Thoracic aorta (tissue), 2 donors: ENCODE results near the gene LHX1. TPM values are rescaled to one million over a fixed set of nuclear protein-coding genes. Genes with fewer than 3 reads are reported as not detected.

ENCODE experiments used
- ATAC-seq: fragments of 150-250 bp; one replicate; pipeline ENCODE4 v1.8.0; 2017; ENCODE audit warnings: low read depth; ENCODE audit not compliant: insufficient number of reproducible peaks, low FRiP score
- DNase-seq: peaks from one replicate; pipeline ENCODE4 v3.0.0-alpha.2; 2020; ENCODE audit warnings: low spot score
- H3K27ac ChIP-seq, 2 donors: fragments of 200-600 bp; sonication (generic); 1 replicate in 1 of 2; 2 replicates in 1 of 2; pipeline ENCODE4 v1.5.1; 2016; ENCODE audit warnings: mild to moderate bottlenecking in 2 of 2, moderate library complexity in 2 of 2
- H3K27me3 ChIP-seq: fragments of 200-600 bp; sonication (generic); replicated peaks from 2 replicates; pipeline ENCODE4 v1.6.0; 2016; ENCODE audit warnings: mild to moderate bottlenecking; ENCODE audit not compliant: insufficient read depth
- H3K36me3 ChIP-seq: fragments of 200-600 bp; sonication (generic); one replicate; pipeline ENCODE4 v1.5.1; 2016
- H3K4me1 ChIP-seq, 2 donors: fragments of 200-600 bp; sonication (generic); 1 replicate in 1 of 2; 2 replicates in 1 of 2; pipeline versions ENCODE4 v1.5.1 to v1.6.0; 2016; ENCODE audit warnings: low read depth in 2 of 2, mild to moderate bottlenecking in 1 of 2; ENCODE audit not compliant: control insufficient read depth in 1 of 2
- H3K4me3 ChIP-seq: fragments of 200-600 bp; sonication (generic); 2 replicates; pipeline ENCODE4 v1.5.1; 2016; ENCODE audit warnings: mild to moderate bottlenecking
- H3K9me3 ChIP-seq: fragments of 200-600 bp; sonication (generic); 2 replicates; pipeline ENCODE4 v1.5.1; 2016
- CTCF ChIP-seq: fragments of 200-600 bp; sonication (generic); IDR thresholded peaks from one replicate; pipeline ENCODE4 v1.5.1; 2019; ENCODE audit warnings: antibody characterized with exemption
- total RNA-seq, 2 donors: library from RNA; depleted of rRNA; stranded (reverse); fragments of >200 nt; gene quantifications; one replicate each; pipeline versions ENCODE4 v1.1.0 to v1.2.3, GENCODE V29; 2016

LHX1 gene
- total RNA-seq, 2 donors from 2014 or later: not detected

- no peak for ATAC-seq
- H3K27me3 ChIP-seq: peaks cover 6% of the 10 kb centered on the region
- no peaks in the 10 kb centered on the region for H3K9me3 ChIP-seq
- no peaks in the 10 kb centered on the region for H3K4me1 ChIP-seq
- no peak for DNase-seq
- H3K4me3 ChIP-seq: no peak overlapping the region
- H3K27ac ChIP-seq: no peak overlapping the region
- TF ChIP-seq CTCF: no peak
- no peaks in the 10 kb centered on the region for H3K36me3 ChIP-seq
These were observed 45.0 kb upstream of the LHX1 start for GRCh38 chr17:36892112-36892838.

GRCh38 chr17:36894177-36894576 lies 43.1 kb upstream of the LHX1 start:
- no peak for DNase-seq
- Histone ChIP-seq H3K27me3 (peaks cover 6% of the 10 kb centered on the region), H3K36me3 (no peaks in the 10 kb centered on the region), H3K27ac (no peak overlapping the region), H3K9me3 (no peaks in the 10 kb centered on the region), H3K4me1 (no peaks in the 10 kb centered on the region), H3K4me3 (no peak overlapping the region)
- no peak for ATAC-seq
- no peak for TF ChIP-seq CTCF

- DNase-seq (no peak), ATAC-seq (no peak)
- peaks cover 6% of the 10 kb centered on the region for H3K27me3 ChIP-seq
- H3K36me3 ChIP-seq: no peaks in the 10 kb centered on the region
- H3K4me1 ChIP-seq: no peaks in the 10 kb centered on the region
- no peak overlapping the region for H3K4me3 ChIP-seq
- no peak for TF ChIP-seq CTCF
- no peaks in the 10 kb centered on the region for H3K9me3 ChIP-seq
- no peak overlapping the region for H3K27ac ChIP-seq
These were observed 42.4 kb upstream of the LHX1 start for GRCh38 chr17:36894925-36895324.

GRCh38 chr17:36899250-36900159 lies 37.8 kb upstream of the LHX1 start:
- DNase-seq: no peak
- no peaks in the 10 kb centered on the region for H3K36me3 ChIP-seq
- ATAC-seq: no peak
- H3K27ac ChIP-seq: no peak overlapping the region
- no peaks in the 10 kb centered on the region for H3K4me1 ChIP-seq
- H3K27me3 ChIP-seq: peaks cover 6% of the 10 kb centered on the region
- no peak for TF ChIP-seq CTCF
- no peaks in the 10 kb centered on the region for H3K9me3 ChIP-seq
- H3K4me3 ChIP-seq: no peak overlapping the region

- ATAC-seq: no peak
- Histone ChIP-seq H3K4me1 (no peaks in the 10 kb centered on the region), H3K27me3 (peaks cover 6% of the 10 kb centered on the region), H3K27ac (no peak overlapping the region), H3K36me3 (no peaks in the 10 kb centered on the region), H3K4me3 (no peak overlapping the region), H3K9me3 (no peaks in the 10 kb centered on the region)
- no peak for TF ChIP-seq CTCF
- no peak for DNase-seq
These were observed 37.1 kb upstream of the LHX1 start for GRCh38 chr17:36900160-36900512.
